Mesendoderm (in vitro differentiated cells): ENCODE data around the gene NMB.
A peak's percentile ranks its signal among the peaks of the same experiment; 100 is the strongest.

ENCODE experiments used
- DNase-seq: peaks from one replicate; pipeline ENCODE4 v3.0.0; 2013
- H2AK5ac ChIP-seq: 2 replicates; pipeline ENCODE4 v1.6.1; 2013; ENCODE audit warnings: low read length, inconsistent platforms
- H2BK120ac ChIP-seq: 2 replicates; pipeline ENCODE4 v1.6.1; 2013; ENCODE audit warnings: low read depth, mild to moderate bottlenecking, low read length, moderate library complexity, mixed read lengths
- H2BK15ac ChIP-seq: replicated peaks from 2 replicates; pipeline ENCODE4 v1.6.1; 2013; ENCODE audit warnings: low read depth, mild to moderate bottlenecking, moderate library complexity
- H2BK5ac ChIP-seq: 2 replicates; pipeline ENCODE4 v1.6.1; 2013; ENCODE audit warnings: low read length, inconsistent platforms
- H3K18ac ChIP-seq: 2 replicates; pipeline ENCODE4 v1.6.1; 2013; ENCODE audit warnings: mild to moderate bottlenecking, low read length, mixed read lengths
- H3K23ac ChIP-seq: one replicate; pipeline ENCODE4 v1.6.1; 2013; ENCODE audit warnings: low read length
- H3K27ac ChIP-seq: 2 replicates; pipeline ENCODE4 v1.5.1; 2013; ENCODE audit warnings: low read depth, mild to moderate bottlenecking, inconsistent platforms, low read length, moderate library complexity
- H3K27me3 ChIP-seq: 2 replicates; pipeline ENCODE4 v1.6.1; 2013; ENCODE audit warnings: low read length, control low read depth, mild to moderate bottlenecking, inconsistent platforms; ENCODE audit not compliant: insufficient read depth, poor library complexity
- H3K36me3 ChIP-seq: 2 replicates; pipeline ENCODE4 v1.6.1; 2013; ENCODE audit warnings: low read length, inconsistent platforms; ENCODE audit not compliant: control insufficient read depth, insufficient read depth
- H3K4ac ChIP-seq: one replicate; pipeline ENCODE4 v1.6.1; 2013; ENCODE audit warnings: low read depth, mild to moderate bottlenecking, low read length, moderate library complexity
- H3K4me1 ChIP-seq: 2 replicates; pipeline ENCODE4 v1.6.1; 2013; ENCODE audit warnings: low read depth, low read length, inconsistent platforms; ENCODE audit not compliant: control insufficient read depth
- H3K4me2 ChIP-seq: 2 replicates; pipeline ENCODE4 v1.6.1; 2013; ENCODE audit warnings: low read length
- H3K4me3 ChIP-seq: 2 replicates; pipeline ENCODE4 v1.5.1; 2013; ENCODE audit warnings: mild to moderate bottlenecking, low read length
- H3K56ac ChIP-seq: one replicate; pipeline ENCODE4 v1.6.1; 2013; ENCODE audit warnings: low read length
- H3K79me1 ChIP-seq: 2 replicates; pipeline ENCODE4 v1.6.1; 2013; ENCODE audit warnings: low read length, inconsistent platforms
- H3K79me2 ChIP-seq: 2 replicates; pipeline ENCODE4 v1.6.1; 2013; ENCODE audit warnings: mild to moderate bottlenecking, low read length; ENCODE audit not compliant: control insufficient read depth, insufficient read depth
- H3K9ac ChIP-seq: 2 replicates; pipeline ENCODE4 v1.6.1; 2013; ENCODE audit warnings: low read length, inconsistent platforms
- H4K5ac ChIP-seq: one replicate; pipeline ENCODE4 v1.6.1; 2013; ENCODE audit warnings: low read length
- H4K8ac ChIP-seq: one replicate; pipeline ENCODE4 v1.6.1; 2013; ENCODE audit warnings: low read depth, mild to moderate bottlenecking, control low read depth, low read length, moderate library complexity
- WGBS: extraction: QIAGEN DNeasy Blood & Tissue Kit; methylation state at CpG from one replicate; pipeline ENCODE4 v1.1.7; 2013; ENCODE audit warnings: low lambda C conversion rate, missing lambda C conversion rate; ENCODE audit not compliant: insufficient coverage; ENCODE audit errors: extremely low coverage; 5-methylcytosine and 5-hydroxymethylcytosine counted together

NMB gene

DNA sequence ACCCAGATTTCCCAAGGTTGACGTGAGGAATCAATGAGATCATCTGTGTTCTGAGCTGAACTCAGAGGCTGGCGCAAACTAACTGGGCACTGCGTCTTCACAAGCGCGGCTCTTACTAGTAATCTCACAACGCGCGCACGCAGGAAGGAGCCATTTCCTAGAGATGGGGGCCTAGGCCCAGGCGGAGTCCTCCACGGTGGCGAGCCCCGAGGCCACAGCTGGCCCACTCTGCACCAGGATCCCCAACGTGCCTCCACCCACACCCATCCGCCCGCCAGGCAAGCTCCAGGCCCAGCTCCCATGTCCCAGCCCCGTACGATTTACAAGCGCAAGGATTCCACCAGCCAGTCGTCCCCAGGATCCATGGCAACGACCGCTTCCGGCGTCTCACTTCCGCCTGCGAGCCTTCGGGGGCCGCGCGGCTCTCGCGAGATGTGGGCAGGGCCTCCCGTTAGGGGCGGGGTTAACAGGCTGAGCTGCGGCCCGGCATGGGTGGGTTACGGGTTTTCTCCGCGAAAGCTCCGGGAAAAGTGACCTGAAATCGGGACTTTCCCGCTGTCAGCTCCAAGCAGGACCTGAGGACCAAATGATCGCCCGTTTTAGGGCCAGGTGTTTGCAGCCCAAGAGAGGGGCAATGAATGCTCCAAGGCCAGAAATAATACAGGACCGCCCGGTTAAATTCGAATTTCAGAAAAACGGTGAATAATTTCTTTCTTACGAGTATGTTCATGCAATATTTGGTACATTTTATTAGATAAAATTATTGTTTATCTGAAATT is 3.9 kb downstream of the NMB start, which contains the start of gene WDR73:
Gene WDR73, minus strand, starts transcription at position 374 of the 779 bp plus-strand sequence. Its CDS starts 9 bp downstream, at position 365.
- peak within 1 kb of the TSS; percentile 95 for H3K9ac ChIP-seq
- DNase-seq = peak; percentile 97
- H2BK120ac ChIP-seq = no peak within 1 kb of the TSS
- peak within 1 kb of the TSS; percentile 62 for H2AK5ac ChIP-seq
- no peak within 1 kb of the TSS for H4K8ac ChIP-seq
- H3K23ac ChIP-seq = peak within 1 kb of the TSS; percentile 97
- H3K4me3 ChIP-seq = peak within 1 kb of the TSS; percentile 99
- no peak within 1 kb of the TSS for H2BK5ac ChIP-seq
- H3K4me2 ChIP-seq = peak within 1 kb of the TSS; percentile 95
- H3K18ac ChIP-seq = peak within 1 kb of the TSS; percentile 64
- H4K5ac ChIP-seq = peak within 1 kb of the TSS; percentile 93
- H3K56ac ChIP-seq = peak within 1 kb of the TSS; percentile 100
- H3K36me3 ChIP-seq = peaks cover 7% of the 10 kb centered on the region
- H2BK15ac ChIP-seq = no peak within 1 kb of the TSS
- peaks cover 6% of the 10 kb centered on the region for H3K79me2 ChIP-seq
- no CpG with 5 or more reads among the region's 49 CpGs for WGBS
- H3K4me1 ChIP-seq = peaks cover 5% of the 10 kb centered on the region
- H3K79me1 ChIP-seq = peaks cover 11% of the 10 kb centered on the region
- no peaks in the 10 kb centered on the region for H3K27me3 ChIP-seq
- peak within 1 kb of the TSS; percentile 54 for H3K27ac ChIP-seq
- H3K4ac ChIP-seq = no peak within 1 kb of the TSS

DNA sequence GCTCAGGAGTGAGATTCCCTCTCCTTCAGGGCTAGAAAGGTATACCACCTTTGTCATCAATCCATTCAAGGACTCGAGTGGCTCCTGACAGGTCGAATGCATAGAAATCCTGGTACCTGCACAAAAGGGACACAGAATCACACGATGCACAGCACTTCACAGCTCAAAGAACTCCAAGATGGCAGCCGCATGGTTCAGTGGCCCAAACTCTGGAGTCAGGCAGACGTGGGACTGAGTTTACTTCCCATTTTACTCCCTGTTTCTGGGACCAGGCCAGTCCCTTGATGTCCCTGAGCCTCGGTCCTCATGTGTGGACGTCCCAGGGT is 4.5 kb downstream of the NMB start:
- Histone ChIP-seq H3K9ac (peak overlapping the region; percentile 87), H3K4me3 (peak overlapping the region; percentile 99), H4K8ac (no peak overlapping the region), H3K23ac (no peak overlapping the region), H3K18ac (no peak overlapping the region), H3K79me1 (peaks cover 11% of the 10 kb centered on the region), H2BK15ac (no peak overlapping the region), H2BK120ac (no peak overlapping the region), H3K79me2 (peaks cover 6% of the 10 kb centered on the region), H3K36me3 (peaks cover 10% of the 10 kb centered on the region), H3K56ac (peak overlapping the region; percentile 100), H3K4me2 (peak overlapping the region; percentile 65), H2BK5ac (no peak overlapping the region), H3K27me3 (no peaks in the 10 kb centered on the region), H3K4me1 (peaks cover 2% of the 10 kb centered on the region), H3K4ac (no peak overlapping the region), H4K5ac (peak overlapping the region; percentile 93), H2AK5ac (peak overlapping the region; percentile 62), H3K27ac (no peak overlapping the region)
- DNase-seq = peak; percentile 30
- no CpG with 5 or more reads among the region's 7 CpGs for WGBS

- Histone ChIP-seq H3K23ac (no peak overlapping the region), H4K5ac (no peak overlapping the region), H3K27me3 (no peaks in the 10 kb centered on the region), H3K18ac (no peak overlapping the region), H3K4me1 (peaks cover 2% of the 10 kb centered on the region), H3K4me2 (no peak overlapping the region), H2AK5ac (no peak overlapping the region), H3K9ac (no peak overlapping the region), H3K4ac (no peak overlapping the region), H3K36me3 (peaks cover 28% of the 10 kb centered on the region), H3K79me1 (peaks cover 11% of the 10 kb centered on the region), H2BK5ac (no peak overlapping the region), H3K56ac (no peak overlapping the region), H2BK120ac (no peak overlapping the region), H3K27ac (no peak overlapping the region), H3K79me2 (peaks cover 6% of the 10 kb centered on the region), H3K4me3 (no peak overlapping the region), H4K8ac (no peak overlapping the region), H2BK15ac (no peak overlapping the region)
- no CpG with 5 or more reads among the region's 2 CpGs for WGBS
- DNase-seq = no peak
Measured at GRCh38 chr15:84649706-84650105, 8.3 kb downstream of the NMB start.

GRCh38 chr15:84648539-84648938 is 9.5 kb downstream of the NMB start:
- Histone ChIP-seq H3K4me3 (no peak overlapping the region), H3K79me1 (peaks cover 9% of the 10 kb centered on the region), H3K9ac (no peak overlapping the region), H3K4ac (no peak overlapping the region), H3K36me3 (peaks cover 28% of the 10 kb centered on the region), H2BK15ac (no peak overlapping the region), H2BK5ac (no peak overlapping the region), H3K27me3 (no peaks in the 10 kb centered on the region), H3K27ac (no peak overlapping the region), H3K56ac (no peak overlapping the region), H4K5ac (no peak overlapping the region), H2AK5ac (no peak overlapping the region), H3K23ac (no peak overlapping the region), H3K18ac (no peak overlapping the region), H3K79me2 (peaks cover 3% of the 10 kb centered on the region), H3K4me1 (peaks cover 2% of the 10 kb centered on the region), H3K4me2 (no peak overlapping the region), H2BK120ac (no peak overlapping the region), H4K8ac (no peak overlapping the region)
- WGBS = no CpG with 5 or more reads among the region's 3 CpGs
- DNase-seq = no peak

DNA sequence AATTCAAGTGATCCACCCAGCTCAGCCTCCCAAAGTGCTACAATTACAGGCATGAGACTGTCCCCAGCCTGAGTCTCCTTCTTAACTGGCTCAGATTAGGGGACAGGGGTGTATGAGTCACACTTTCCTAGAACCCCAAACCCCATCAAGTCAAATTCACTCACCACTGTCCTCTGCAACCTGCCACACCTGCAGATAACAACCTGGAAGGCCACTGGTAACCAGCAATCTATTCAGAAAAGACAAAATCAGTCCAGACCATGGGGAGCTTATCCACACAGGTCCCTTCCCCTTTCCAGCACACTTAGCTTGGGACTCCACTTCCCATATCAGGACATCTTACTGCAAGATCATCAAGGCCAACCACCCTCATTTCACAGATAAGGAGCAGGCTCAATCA is 10.3 kb downstream of the NMB start:
- H3K36me3 ChIP-seq = peaks cover 31% of the 10 kb centered on the region
- no peak for DNase-seq
- H3K23ac ChIP-seq = no peak overlapping the region
- no peak overlapping the region for H2AK5ac ChIP-seq
- no peak overlapping the region for H3K4me3 ChIP-seq
- H4K8ac ChIP-seq = no peak overlapping the region
- no peak overlapping the region for H3K9ac ChIP-seq
- H3K4ac ChIP-seq = no peak overlapping the region
- no peak overlapping the region for H3K27ac ChIP-seq
- peaks cover 5% of the 10 kb centered on the region for H3K79me1 ChIP-seq
- H3K4me2 ChIP-seq = no peak overlapping the region
- H3K18ac ChIP-seq = no peak overlapping the region
- H2BK5ac ChIP-seq = no peak overlapping the region
- H3K27me3 ChIP-seq = no peaks in the 10 kb centered on the region
- H3K56ac ChIP-seq = no peak overlapping the region
- no peak overlapping the region for H2BK15ac ChIP-seq
- no peaks in the 10 kb centered on the region for H3K4me1 ChIP-seq
- H2BK120ac ChIP-seq = no peak overlapping the region
- H4K5ac ChIP-seq = no peak overlapping the region
- no peaks in the 10 kb centered on the region for H3K79me2 ChIP-seq

DNA sequence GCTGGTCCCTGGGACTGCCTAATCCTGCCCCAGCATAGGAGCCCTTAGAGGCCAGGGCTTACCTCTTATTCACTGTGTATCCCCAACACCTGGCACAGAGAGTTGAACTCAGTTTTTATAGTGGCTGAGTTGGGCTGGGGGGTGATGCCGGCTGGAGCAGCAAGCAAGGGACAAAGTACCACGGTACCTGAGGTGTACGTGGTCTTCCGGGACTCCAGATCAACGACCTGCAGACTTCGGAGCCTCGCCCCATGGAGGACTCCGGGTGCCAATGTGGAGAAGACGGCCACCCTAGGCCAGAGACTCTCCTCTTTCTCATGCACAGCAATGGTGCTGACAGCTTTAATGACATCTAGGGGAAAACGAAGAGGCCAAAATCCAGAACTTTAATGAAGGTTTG is 12.0 kb downstream of the NMB start:
- WGBS = no CpG with 5 or more reads among the region's 10 CpGs
- Histone ChIP-seq H3K4me3 (no peak overlapping the region), H3K4me2 (no peak overlapping the region), H3K4me1 (no peaks in the 10 kb centered on the region), H2AK5ac (no peak overlapping the region), H3K79me1 (no peaks in the 10 kb centered on the region), H3K79me2 (no peaks in the 10 kb centered on the region), H3K23ac (no peak overlapping the region), H3K9ac (no peak overlapping the region), H2BK5ac (no peak overlapping the region), H3K36me3 (peaks cover 29% of the 10 kb centered on the region), H4K5ac (no peak overlapping the region), H3K27ac (no peak overlapping the region), H3K4ac (no peak overlapping the region), H2BK15ac (no peak overlapping the region), H4K8ac (no peak overlapping the region), H3K56ac (no peak overlapping the region), H3K27me3 (no peaks in the 10 kb centered on the region), H3K18ac (no peak overlapping the region), H2BK120ac (no peak overlapping the region)
- no peak for DNase-seq
